ENCODE results near the gene CREB5. TPM values are rescaled to one million over a fixed set of nuclear protein-coding genes. Genes with fewer than 3 reads are reported as not detected.
A peak's percentile ranks its signal among the peaks of the same experiment; 100 is the strongest.

Gene CREB5
- total RNA-seq, 8 experiments from 2014 or later = 3.9 to 36.6 (median 12.8) TPM

DNA sequence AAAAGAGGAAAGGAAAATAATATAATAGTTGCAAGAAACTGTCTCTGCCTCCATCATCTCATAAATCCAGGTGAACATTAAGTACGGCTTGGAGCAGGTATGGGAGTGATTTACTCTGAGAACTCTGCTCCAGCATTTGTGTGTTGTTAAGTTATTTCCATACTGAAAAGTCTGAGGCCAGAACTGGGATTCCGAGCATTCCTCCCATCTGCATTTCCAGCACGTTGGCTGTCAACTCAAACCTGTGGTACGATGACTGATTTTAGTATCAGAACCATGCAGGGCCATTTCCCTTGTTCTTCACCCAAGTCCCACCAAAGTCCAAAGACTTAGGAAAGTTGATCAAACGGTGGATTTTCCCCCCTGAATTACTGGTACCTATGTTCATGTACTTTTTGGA lies 104.9 kb downstream of the CREB5 start:
- peaks cover 6 to 29% of the 10 kb centered on the region in 2 donors for H3K4me1 ChIP-seq (replicated peaks in 1 of 2)
- ATAC-seq (replicated peaks in 6 of 8) = no peak
- no peak overlapping the region for H3K4me3 ChIP-seq
- in situ Hi-C loops (cut with MboI; ENCODE audit: low pct_unique_long_range_greater_than_20kb in 2 of 9, low sequenced_read_pairs in 9 of 9, unreplicated experiment in 9 of 9) = no loop called here
- 36 to 100% (median 77%) methylated on average over 1 to 4 of the region's 5 CpGs for WGBS, 10 experiments
- H3K27ac ChIP-seq = no peak overlapping the region

DNA sequence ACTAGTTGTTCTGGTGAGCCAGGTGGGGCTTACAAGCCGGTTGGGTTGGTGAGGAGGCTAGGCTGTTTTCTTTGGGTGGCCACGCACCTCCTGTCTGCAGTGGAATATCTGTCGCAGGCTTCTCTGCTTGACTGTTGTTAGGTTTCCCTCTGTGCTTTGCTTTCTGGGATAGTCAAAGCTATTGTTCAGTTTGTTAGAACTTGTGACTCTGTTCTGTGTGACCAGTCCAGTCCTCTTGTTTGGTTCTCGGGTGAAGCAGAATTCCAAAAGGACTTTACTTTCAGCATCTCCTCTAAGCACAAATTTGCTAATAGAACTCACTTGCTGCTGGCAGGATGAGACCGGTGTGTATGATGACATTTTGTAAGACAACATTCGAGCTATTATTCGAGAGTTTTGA lies 105.3 kb downstream of the CREB5 start:
- H3K4me1 ChIP-seq (replicated peaks in 1 of 2) = peaks cover 6 to 29% of the 10 kb centered on the region in 2 donors
- H3K4me3 ChIP-seq = no peak overlapping the region
- 64 to 100% (median 89%) methylated on average over 1 to 7 of the region's 7 CpGs; no CpG with 5 or more reads in 1 of the 10 experiments for WGBS, 10 experiments
- ATAC-seq (replicated peaks in 6 of 8) = no peak
- in situ Hi-C loops (cut with MboI; ENCODE audit: low pct_unique_long_range_greater_than_20kb in 2 of 9, low sequenced_read_pairs in 9 of 9, unreplicated experiment in 9 of 9) = no loop called here
- no peak overlapping the region for H3K27ac ChIP-seq

DNA sequence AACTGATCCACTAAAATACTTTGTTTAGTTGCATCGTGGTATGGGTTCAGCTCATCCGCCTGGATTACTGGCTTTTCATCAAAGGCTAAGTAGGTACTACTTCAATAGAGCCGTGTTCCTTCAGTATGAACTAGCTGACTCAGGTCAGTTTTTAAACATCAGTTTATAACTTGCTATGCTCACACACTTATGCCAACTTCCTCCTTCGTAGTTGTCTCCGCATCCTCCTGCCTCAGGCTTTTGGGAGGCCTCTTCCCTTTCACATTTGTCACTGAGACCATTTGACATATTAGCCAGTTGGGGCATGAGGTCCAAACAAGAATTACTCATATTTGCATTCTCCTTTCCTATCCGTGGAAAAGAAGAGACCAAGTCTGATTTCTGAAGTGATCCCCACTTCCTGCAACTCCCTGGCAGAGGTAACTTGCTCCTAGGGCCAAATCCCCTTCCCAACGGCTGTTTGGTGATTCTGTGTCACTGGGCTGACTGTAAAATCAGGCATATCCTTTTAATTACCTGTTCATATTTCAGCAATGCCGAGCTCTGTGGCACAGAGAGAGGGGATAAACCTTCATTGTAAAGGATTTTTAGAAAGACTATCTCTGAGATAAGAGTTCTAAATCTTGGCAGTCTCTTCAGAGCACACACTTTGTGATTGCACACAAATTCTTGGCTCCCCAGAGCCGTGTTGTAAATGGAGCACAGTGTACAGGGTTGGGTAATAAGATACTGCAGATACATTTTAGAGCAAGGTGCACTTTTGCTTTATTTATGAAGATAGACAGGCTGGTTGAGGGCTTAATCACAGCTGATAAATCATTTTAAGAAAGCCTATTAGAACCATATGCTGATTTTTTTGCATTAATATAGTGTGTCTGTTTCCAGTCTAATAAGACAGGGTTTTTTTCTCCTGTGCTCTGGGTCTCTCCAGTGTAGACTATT lies 108.0 kb downstream of the CREB5 start:
- no peak for ATAC-seq (replicated peaks in 6 of 8)

DNA sequence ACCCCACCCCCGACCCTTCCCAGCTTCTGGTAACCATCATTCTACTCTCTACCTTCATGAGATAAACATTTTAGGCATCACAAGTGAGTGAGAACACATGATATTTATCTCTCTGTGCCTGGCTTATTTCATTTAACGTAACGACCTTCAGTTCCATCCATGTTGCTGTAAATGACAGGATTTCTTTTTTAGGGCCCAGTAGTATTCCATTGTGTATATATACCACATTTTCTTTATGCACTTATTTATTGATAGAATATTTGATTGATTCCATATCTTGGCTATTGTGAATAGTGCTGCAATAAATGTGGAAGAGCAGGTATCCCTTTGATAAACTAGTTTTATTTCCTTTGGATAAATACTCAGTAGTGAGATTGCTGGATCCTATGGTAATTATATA lies 112.7 kb downstream of the CREB5 start:
- H3K4me1 ChIP-seq (replicated peaks in 1 of 2) = peaks cover 3 to 11% of the 10 kb centered on the region in 2 donors
- H3K27ac ChIP-seq = no peak overlapping the region
- in situ Hi-C loops (cut with MboI; ENCODE audit: low pct_unique_long_range_greater_than_20kb in 2 of 9, low sequenced_read_pairs in 9 of 9, unreplicated experiment in 9 of 9) = no loop called here
- WGBS, 10 experiments = 44 to 83% (median 70%) methylated on average over 1 to 2 of the region's 3 CpGs; no CpG with 5 or more reads in 4 of the 10 experiments
- no peak overlapping the region for H3K4me3 ChIP-seq
- ATAC-seq (replicated peaks in 6 of 8) = no peak

More for the DNA sequence above, 108.0 kb downstream of the CREB5 start:
- H3K4me1 ChIP-seq (replicated peaks in 1 of 2) = peaks cover 6 to 29% of the 10 kb centered on the region in 2 donors
- no peak overlapping the region for H3K27ac ChIP-seq
- 32 to 80% (median 73%) methylated on average over 3 to 9 of the region's 9 CpGs for WGBS, 10 experiments
- H3K4me3 ChIP-seq = no peak overlapping the region
- in situ Hi-C loops (cut with MboI; ENCODE audit: low pct_unique_long_range_greater_than_20kb in 2 of 9, low sequenced_read_pairs in 9 of 9, unreplicated experiment in 9 of 9) = no loop called here

DNA sequence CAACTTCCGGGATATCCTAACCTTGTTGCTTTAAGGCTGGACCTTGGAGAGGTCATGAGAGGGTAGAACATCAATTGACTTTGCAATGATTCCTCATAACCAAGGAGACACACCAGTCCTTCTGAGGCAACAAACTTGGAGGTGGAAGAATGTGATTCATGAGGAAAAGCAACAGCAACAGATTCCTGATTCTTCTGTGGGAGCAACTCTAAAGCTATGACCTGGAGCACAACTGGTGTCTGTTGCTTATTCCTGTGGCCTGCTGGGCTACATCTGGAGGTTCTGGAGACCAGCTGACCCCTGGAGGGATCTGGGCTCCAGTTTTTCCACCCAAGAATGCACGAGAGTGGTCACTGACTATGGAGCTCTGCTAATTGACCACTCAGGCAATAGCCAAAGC lies 116.6 kb downstream of the CREB5 start:
- ATAC-seq (replicated peaks in 6 of 8) = no peak
- Histone ChIP-seq H3K27ac (no peak overlapping the region), H3K4me3 (no peak overlapping the region), H3K4me1 (replicated peaks in 1 of 2) (peaks cover 6 to 9% of the 10 kb centered on the region in 2 donors)
- 38 to 100% (median 87%) methylated on average over 1 to 2 of the region's 2 CpGs for WGBS, 10 experiments
- in situ Hi-C loops (cut with MboI; ENCODE audit: low pct_unique_long_range_greater_than_20kb in 2 of 9, low sequenced_read_pairs in 9 of 9, unreplicated experiment in 9 of 9) = no loop called here

DNA sequence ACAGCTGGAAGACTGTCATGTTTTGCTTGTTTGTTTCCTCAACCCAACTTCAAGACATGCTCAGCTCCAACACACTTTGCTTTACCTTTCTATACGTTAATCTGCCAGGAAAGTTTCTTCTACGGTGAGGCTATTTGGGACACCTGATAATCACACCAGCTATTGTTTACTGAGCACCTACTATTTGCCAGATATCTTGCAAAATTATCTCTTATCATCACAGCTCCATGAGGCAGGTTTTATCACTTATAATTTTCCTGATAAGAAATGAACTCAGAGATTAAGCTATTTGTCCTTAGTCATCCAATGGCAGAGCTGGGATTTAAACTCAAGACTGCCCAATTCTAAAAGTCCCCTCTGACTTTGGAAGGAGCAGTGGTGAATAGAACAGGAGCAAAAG lies 117.4 kb downstream of the CREB5 start:
- 85 to 100% (median 94%) methylated on average over 1 to 2 of the region's 2 CpGs; no CpG with 5 or more reads in 3 of the 10 experiments for WGBS, 10 experiments
- Histone ChIP-seq H3K27ac (no peak overlapping the region), H3K4me1 (replicated peaks in 1 of 2) (peaks cover 9 to 14% of the 10 kb centered on the region in 2 donors), H3K4me3 (no peak overlapping the region)
- no peak for ATAC-seq (replicated peaks in 6 of 8)
- in situ Hi-C loops (cut with MboI; ENCODE audit: low pct_unique_long_range_greater_than_20kb in 2 of 9, low sequenced_read_pairs in 9 of 9, unreplicated experiment in 9 of 9) = no loop called here

DNA sequence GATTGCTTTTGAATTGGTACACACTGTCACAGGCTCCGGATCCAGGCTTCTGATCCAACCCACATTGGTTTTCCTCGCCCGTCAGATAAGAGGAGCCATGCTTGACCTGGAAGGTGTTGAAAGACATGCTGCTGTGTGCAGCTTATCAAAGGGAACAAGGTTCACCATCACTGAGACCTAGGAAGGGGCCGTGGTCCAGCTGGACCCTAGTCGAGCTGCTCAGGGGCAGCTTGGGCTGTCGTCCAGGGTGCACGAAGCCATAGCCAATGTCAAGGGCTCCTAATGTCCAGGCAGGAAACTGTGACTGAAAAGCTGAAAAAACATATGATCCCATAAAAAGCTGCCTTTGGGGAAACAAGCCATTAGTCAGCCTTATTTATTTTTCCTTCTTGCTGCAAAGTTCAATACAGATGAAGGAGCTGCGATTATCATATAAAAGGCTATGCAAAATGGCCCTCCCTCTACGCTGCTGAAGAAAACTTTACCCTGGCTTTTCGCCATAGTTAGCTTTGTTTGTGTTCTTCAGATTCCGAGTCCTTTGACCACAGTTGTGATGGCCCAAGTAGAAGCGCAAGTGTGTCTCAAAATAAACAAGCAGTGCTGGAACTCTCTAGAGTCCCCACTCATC lies 118.0 kb downstream of the CREB5 start:
- H3K4me1 ChIP-seq (replicated peaks in 1 of 2) = peaks cover 9 to 14% of the 10 kb centered on the region in 2 donors
- no peak overlapping the region for H3K4me3 ChIP-seq
- 40 to 82% (median 62%) methylated on average over 3 to 8 of the region's 12 CpGs; no CpG with 5 or more reads in 1 of the 10 experiments for WGBS, 10 experiments
- ATAC-seq (replicated peaks in 6 of 8) = peak; percentile 37 to 83 (median 64)
- H3K27ac ChIP-seq = no peak overlapping the region
- in situ Hi-C loops (cut with MboI; ENCODE audit: low pct_unique_long_range_greater_than_20kb in 2 of 9, low sequenced_read_pairs in 9 of 9, unreplicated experiment in 9 of 9) = no loop called here

DNA sequence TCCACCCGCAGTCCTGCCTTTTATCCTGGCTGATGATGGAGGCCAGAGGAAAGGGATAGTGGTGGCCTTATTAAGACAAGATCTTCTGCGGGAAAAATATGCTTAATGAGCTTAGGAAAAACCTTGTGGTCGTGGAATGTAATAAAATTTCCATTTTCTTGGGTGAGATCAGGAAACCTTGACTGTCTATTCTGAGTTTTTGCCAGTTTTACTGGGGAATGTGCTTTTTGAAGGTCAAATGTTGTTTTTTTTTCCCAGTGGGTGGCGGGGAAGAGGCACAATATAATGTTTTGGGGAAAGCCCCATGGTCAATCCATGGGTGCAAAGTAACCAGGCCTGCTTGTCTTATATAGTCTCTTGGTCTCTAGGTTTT lies 118.5 kb downstream of the CREB5 start:
- H3K4me3 ChIP-seq = no peak overlapping the region
- no peak overlapping the region for H3K27ac ChIP-seq
- in situ Hi-C loops (cut with MboI; ENCODE audit: low pct_unique_long_range_greater_than_20kb in 2 of 9, low sequenced_read_pairs in 9 of 9, unreplicated experiment in 9 of 9) = no loop called here
- 36 to 93% (median 59%) methylated on average over 1 to 4 of the region's 4 CpGs; no CpG with 5 or more reads in 3 of the 10 experiments for WGBS, 10 experiments
- H3K4me1 ChIP-seq (replicated peaks in 1 of 2) = peaks cover 9 to 14% of the 10 kb centered on the region in 2 donors
- no peak for ATAC-seq (replicated peaks in 6 of 8)

DNA sequence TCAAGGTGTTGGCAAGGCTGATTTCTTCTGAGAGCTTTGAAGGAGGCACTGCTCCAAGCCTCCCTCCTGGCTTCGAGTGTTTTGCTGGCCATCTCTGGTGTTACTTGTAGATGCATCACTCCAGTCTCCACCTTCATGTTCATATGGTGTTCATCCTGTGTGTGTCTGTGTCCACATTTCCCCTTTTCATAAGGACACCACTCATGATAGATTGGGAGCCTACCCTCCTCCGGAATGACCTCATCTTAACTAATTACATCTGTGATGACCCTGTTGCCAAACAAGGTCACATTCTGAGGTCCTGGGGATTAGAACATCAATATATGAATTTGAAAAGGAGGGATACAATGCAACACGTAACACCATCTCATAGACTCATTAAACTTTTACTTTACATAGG lies 119.0 kb downstream of the CREB5 start:
- peaks cover 9 to 14% of the 10 kb centered on the region in 2 donors for H3K4me1 ChIP-seq (replicated peaks in 1 of 2)
- in situ Hi-C loops (cut with MboI; ENCODE audit: low pct_unique_long_range_greater_than_20kb in 2 of 9, low sequenced_read_pairs in 9 of 9, unreplicated experiment in 9 of 9) = no loop called here
- WGBS, 10 experiments = 33 to 100% (median 78%) methylated on average over 1 to 2 of the region's 3 CpGs; no CpG with 5 or more reads in 2 of the 10 experiments
- H3K4me3 ChIP-seq = no peak overlapping the region
- no peak overlapping the region for H3K27ac ChIP-seq
- ATAC-seq (replicated peaks in 6 of 8) = peak in 1 of 8 experiments; percentile 22

DNA sequence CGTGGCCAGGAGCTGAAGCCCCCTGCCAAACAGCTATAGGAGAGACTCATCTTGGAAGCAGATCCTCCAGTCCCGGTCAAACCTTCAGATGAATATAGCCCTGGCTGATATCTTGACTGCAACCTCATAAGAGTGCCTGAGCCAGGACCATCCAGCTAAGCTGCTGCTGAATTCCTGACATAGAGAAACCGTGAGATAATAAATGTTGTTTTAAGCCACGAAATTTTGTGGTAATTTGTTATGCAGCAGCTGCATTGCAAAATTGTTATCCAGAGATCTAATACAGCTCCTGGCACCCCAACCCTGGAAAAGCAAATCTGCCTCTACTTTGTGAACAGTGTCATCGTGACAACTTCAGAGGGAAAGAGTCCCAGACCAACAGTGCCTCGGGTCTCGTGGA lies 119.9 kb downstream of the CREB5 start:
- Histone ChIP-seq H3K4me1 (replicated peaks in 1 of 2) (peaks cover 9 to 14% of the 10 kb centered on the region in 2 donors), H3K4me3 (no peak overlapping the region), H3K27ac (no peak overlapping the region)
- ATAC-seq (replicated peaks in 6 of 8) = no peak
- in situ Hi-C loops (cut with MboI; ENCODE audit: low pct_unique_long_range_greater_than_20kb in 2 of 9, low sequenced_read_pairs in 9 of 9, unreplicated experiment in 9 of 9) = no loop called here
- WGBS, 10 experiments = 64 to 100% (median 91%) methylated on average over 1 to 6 of the region's 7 CpGs

DNA sequence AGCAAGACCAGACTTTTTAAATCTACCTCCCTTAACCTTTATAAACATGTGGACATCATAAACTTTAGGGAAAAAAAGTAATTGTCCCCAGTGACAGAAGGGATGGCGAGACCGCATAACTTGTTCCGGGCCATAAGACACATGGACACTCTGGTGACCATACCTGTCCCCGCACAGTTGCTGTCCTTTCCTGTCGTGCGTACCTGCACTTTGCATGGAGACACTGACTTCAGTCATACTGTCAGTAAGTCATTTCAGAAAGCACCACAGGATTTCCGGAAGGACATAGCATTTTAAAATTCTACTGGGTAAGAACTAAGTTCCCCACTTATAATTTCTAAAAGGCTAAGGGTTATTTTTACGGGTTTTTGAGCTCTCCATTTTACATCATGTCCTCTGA lies 120.9 kb downstream of the CREB5 start:
- in situ Hi-C loops (cut with MboI; ENCODE audit: low pct_unique_long_range_greater_than_20kb in 2 of 9, low sequenced_read_pairs in 9 of 9, unreplicated experiment in 9 of 9) = no loop called here
- H3K4me3 ChIP-seq = no peak overlapping the region
- 82 to 100% (median 94%) methylated on average over 2 to 8 of the region's 8 CpGs for WGBS, 10 experiments
- H3K4me1 ChIP-seq (replicated peaks in 1 of 2) = peaks cover 9 to 14% of the 10 kb centered on the region in 2 donors
- H3K27ac ChIP-seq = no peak overlapping the region
- no peak for ATAC-seq (replicated peaks in 6 of 8)

DNA sequence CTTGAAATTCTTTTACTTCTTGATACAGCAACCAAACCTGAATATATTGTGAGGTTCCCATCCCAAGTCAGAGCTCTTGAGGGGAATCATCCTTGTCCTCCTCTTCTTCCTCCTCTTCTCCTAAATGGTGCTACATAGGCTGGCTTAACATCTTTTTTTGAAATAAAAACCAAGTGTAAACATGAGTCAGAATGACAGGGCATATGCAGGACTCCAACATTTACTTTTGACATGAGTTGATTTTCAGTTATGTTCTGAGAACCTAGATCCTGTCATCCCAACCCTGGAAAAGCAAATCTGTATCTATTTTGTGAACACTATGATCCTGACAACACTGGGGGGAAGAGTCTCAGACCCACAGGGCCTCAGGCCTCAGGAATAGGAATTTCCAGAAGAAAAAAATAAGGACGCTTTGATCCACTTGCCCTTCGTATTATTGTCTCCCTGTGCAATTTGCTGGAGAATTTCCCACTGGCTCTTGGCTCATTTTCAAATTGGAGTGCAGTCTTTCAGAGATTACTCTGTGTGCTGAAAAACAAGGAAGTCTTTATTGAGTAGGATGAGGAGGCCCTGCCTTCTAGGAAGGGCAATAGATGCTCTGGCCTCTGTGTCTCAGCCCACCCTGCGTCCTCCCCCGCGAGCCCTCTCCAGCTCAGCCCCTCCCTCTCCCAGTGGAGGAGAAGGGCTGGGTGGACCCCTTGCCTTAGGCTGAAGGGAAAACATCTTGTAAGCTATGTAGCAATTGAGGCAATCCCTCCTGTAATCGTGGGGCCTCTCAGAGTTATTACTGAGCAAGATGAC lies 121.6 kb downstream of the CREB5 start:
- WGBS, 10 experiments = 0 to 100% (median 69%) methylated on average over 1 to 2 of the region's 6 CpGs; no CpG with 5 or more reads in 4 of the 10 experiments
- no peak overlapping the region for H3K27ac ChIP-seq

DNA sequence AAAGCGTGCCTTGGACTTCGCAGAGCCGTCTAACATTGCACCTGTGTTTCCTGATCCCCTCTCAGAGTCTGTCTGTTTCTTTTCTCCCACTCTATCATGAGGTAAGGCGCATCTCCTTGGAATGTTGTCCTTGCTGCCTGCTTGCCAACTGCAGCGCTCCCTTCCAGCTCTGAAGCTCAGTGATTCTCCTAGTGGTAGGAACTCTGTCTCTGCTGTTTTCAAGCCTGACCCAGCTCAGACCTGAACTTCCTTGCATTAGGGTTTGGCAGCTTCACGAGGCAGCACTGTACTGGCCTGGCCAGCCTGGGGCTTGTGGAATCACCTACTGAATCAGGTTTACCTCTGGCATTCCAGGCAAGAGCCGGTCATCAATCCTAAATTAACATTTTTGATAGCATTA lies 123.9 kb downstream of the CREB5 start:
- ATAC-seq (replicated peaks in 6 of 8) = peak in 3 of 8 experiments; percentile 25 to 54 (median 47)
- in situ Hi-C loops (cut with MboI; ENCODE audit: low pct_unique_long_range_greater_than_20kb in 2 of 9, low sequenced_read_pairs in 9 of 9, unreplicated experiment in 9 of 9) = no loop called here
- Histone ChIP-seq H3K27ac (no peak overlapping the region), H3K4me1 (replicated peaks in 1 of 2) (peaks cover 4 to 8% of the 10 kb centered on the region in 2 donors), H3K4me3 (no peak overlapping the region)
- 63 to 100% (median 74%) methylated on average over 1 to 6 of the region's 7 CpGs for WGBS, 10 experiments

More for the DNA sequence above, 121.6 kb downstream of the CREB5 start:
- in situ Hi-C loops (cut with MboI; ENCODE audit: low pct_unique_long_range_greater_than_20kb in 2 of 9, low sequenced_read_pairs in 9 of 9, unreplicated experiment in 9 of 9) = no loop called here
- no peak overlapping the region for H3K4me3 ChIP-seq
- ATAC-seq (replicated peaks in 6 of 8) = peak in 6 of 8 experiments; percentile 32 to 74 (median 42)
- peaks cover 9 to 14% of the 10 kb centered on the region in 2 donors for H3K4me1 ChIP-seq (replicated peaks in 1 of 2)

Data from motor neuron (in vitro differentiated cells).